Measurements from ENCODE around the gene CNTNAP2.

- TF ChIP-seq CTCF (IDR thresholded peaks at IDR 0.05) = no peak
- no peak for TF ChIP-seq POLR2A (IDR thresholded peaks at IDR 0.05)
Observed at GRCh38 chr7:147235645-147236382, 1119.2 kb downstream of the CNTNAP2 start.

Measured in testis (tissue), 2 donors.